Tibial artery (tissue), 4 donors: ENCODE results near the gene CRYBB2.

Source experiments
- DNase-seq, 2 donors: peaks; one replicate each; pipeline ENCODE4 v3.0.0-alpha.2; 2019
- H3K27ac ChIP-seq, 2 donors: fragments of 200-600 bp; sonication (generic) in 1 of 2; 1 replicate in 1 of 2; 2 replicates in 1 of 2; pipeline ENCODE4 v1.5.1; 2018 to 2019; ENCODE audit warnings: mild to moderate bottlenecking in 1 of 2
- H3K27me3 ChIP-seq, 2 donors: fragments of 200-600 bp; sonication (generic) in 1 of 2; one replicate each; pipeline versions ENCODE4 v1.5.1 to v1.6.0; 2016 to 2019
- H3K36me3 ChIP-seq, 3 donors: fragments of 200-600 bp; sonication (generic) in 2 of 3; one replicate each; pipeline ENCODE4 v1.5.1; 2016 to 2019; ENCODE audit warnings: mild to moderate bottlenecking in 2 of 3
- H3K4me1 ChIP-seq, 4 donors: fragments of 200-600 bp; sonication (generic) in 2 of 4; 1 replicate in 3 of 4; 2 replicates in 1 of 4; pipeline ENCODE4 v1.5.1; 2016 to 2019
- H3K4me3 ChIP-seq, 2 donors: fragments of 200-600 bp; sonication (generic) in 1 of 2; 1 replicate in 1 of 2; 2 replicates in 1 of 2; pipeline ENCODE4 v1.5.1; 2018 to 2019; ENCODE audit warnings: mild to moderate bottlenecking in 2 of 2
- H3K9me3 ChIP-seq, 3 donors: fragments of 200-600 bp; sonication (generic) in 1 of 3; one replicate each; pipeline ENCODE4 v1.5.1; 2016 to 2019
- CTCF ChIP-seq, 2 experiments: fragments of 200-600 bp in 1 of 2; fragments of 450-650 bp in 1 of 2; IDR thresholded peaks; one replicate each; pipeline ENCODE4 v1.5.1; 2017 to 2019; ENCODE audit warnings: antibody characterized with exemption in 2 of 2, mild to moderate bottlenecking in 1 of 2, moderate library complexity in 1 of 2
- intact Hi-C: fragments of 100-400 bp; cut with DNase I; formaldehyde crosslinking; loops from one replicate; pipeline ENCODE4 v1.15.0; 2023; ENCODE audit warnings: low total_unique reads

Gene CRYBB2

GRCh38 chr22:25206998-25207397 lies 12.4 kb upstream of the CRYBB2 start:
- Histone ChIP-seq H3K27ac (no peak overlapping the region), H3K27me3 (no peaks in the 10 kb centered on the region), H3K4me3 (no peak overlapping the region), H3K36me3 (peaks cover 7 to 18% (median 9%) of the 10 kb centered on the region in 3 donors), H3K4me1 (no peaks in the 10 kb centered on the region), H3K9me3 (no peaks in the 10 kb centered on the region)
- intact Hi-C loops = no loop called here
- DNase-seq = no peak
- no peak for TF ChIP-seq CTCF (IDR thresholded peaks at IDR 0.05)

- DNase-seq = no peak
- intact Hi-C loops = no loop called here
- H3K4me1 ChIP-seq = no peaks in the 10 kb centered on the region
- H3K27ac ChIP-seq = no peak overlapping the region
- H3K27me3 ChIP-seq = no peaks in the 10 kb centered on the region
- no peak overlapping the region for H3K4me3 ChIP-seq
- H3K36me3 ChIP-seq = peaks cover 7 to 15% (median 8%) of the 10 kb centered on the region in 3 donors
- no peak for TF ChIP-seq CTCF (IDR thresholded peaks at IDR 0.05)
- no peaks in the 10 kb centered on the region for H3K9me3 ChIP-seq
Measured at GRCh38 chr22:25207553-25208157, 11.8 kb upstream of the CRYBB2 start.

- intact Hi-C loops = no loop called here
Measured at GRCh38 chr22:25208328-25208727, 11.1 kb upstream of the CRYBB2 start.

GRCh38 chr22:25208743-25209505 lies 10.5 kb upstream of the CRYBB2 start:
- Histone ChIP-seq H3K27me3 (no peaks in the 10 kb centered on the region), H3K4me1 (no peaks in the 10 kb centered on the region), H3K27ac (no peak overlapping the region), H3K4me3 (no peak overlapping the region), H3K9me3 (no peaks in the 10 kb centered on the region), H3K36me3 (peaks cover 0 to 2% (median 1%) of the 10 kb centered on the region in 3 donors)
- no peak for TF ChIP-seq CTCF (IDR thresholded peaks at IDR 0.05)
- intact Hi-C loops = no loop called here
- no peak for DNase-seq

More at GRCh38 chr22:25208328-25208727, 11.1 kb upstream of the CRYBB2 start:
- no peaks in the 10 kb centered on the region for H3K27me3 ChIP-seq
- no peaks in the 10 kb centered on the region for H3K9me3 ChIP-seq
- H3K27ac ChIP-seq = no peak overlapping the region
- no peaks in the 10 kb centered on the region for H3K4me1 ChIP-seq
- no peak overlapping the region for H3K4me3 ChIP-seq
- DNase-seq = no peak
- peaks cover 1 to 8% (median 7%) of the 10 kb centered on the region in 3 donors for H3K36me3 ChIP-seq
- TF ChIP-seq CTCF (IDR thresholded peaks at IDR 0.05) = no peak

GRCh38 chr22:25210793-25211192 lies 8.6 kb upstream of the CRYBB2 start:
- intact Hi-C loops = no loop called here
- no peak for TF ChIP-seq CTCF (IDR thresholded peaks at IDR 0.05)

More at GRCh38 chr22:25210793-25211192, 8.6 kb upstream of the CRYBB2 start:
- H3K4me1 ChIP-seq = no peaks in the 10 kb centered on the region
- no peak for DNase-seq
- no peaks in the 10 kb centered on the region for H3K27me3 ChIP-seq
- no peak overlapping the region for H3K27ac ChIP-seq
- H3K36me3 ChIP-seq = no peaks in the 10 kb centered on the region
- H3K4me3 ChIP-seq = no peak overlapping the region
- no peaks in the 10 kb centered on the region for H3K9me3 ChIP-seq
